Central memory CD8-positive, alpha-beta T cell (primary cell): ENCODE data around the gene PBRM1.

ENCODE experiments used
- ATAC-seq: fragments of 150-1000 bp; cut with Tn5 transposase; replicated peaks from 2 replicates; pipeline ENCODE4 v1.10.0; 2022; ENCODE audit warnings: mild to moderate bottlenecking, moderate FRiP score, moderate number of reproducible peaks; ENCODE audit not compliant: poor library complexity, severe bottlenecking; ENCODE audit errors: extremely low read depth
- DNase-seq, 2 donors: peaks; one replicate each; pipeline ENCODE4 v3.0.0; 2021; ENCODE audit warnings: low spot score in 2 of 2
- H3K27ac Mint-ChIP-seq: one replicate; pipeline ENCODE4 v1.8.0; 2022; ENCODE audit warnings: low read depth, mild to moderate bottlenecking, moderate library complexity, mixed read lengths
- H3K27me3 Mint-ChIP-seq: one replicate; pipeline ENCODE4 v1.8.0; 2022; ENCODE audit warnings: mixed read lengths
- H3K36me3 Mint-ChIP-seq: one replicate; pipeline ENCODE4 v1.8.0; 2022; ENCODE audit warnings: mild to moderate bottlenecking, moderate library complexity, mixed read lengths; ENCODE audit not compliant: insufficient read depth
- H3K4me1 Mint-ChIP-seq: one replicate; pipeline ENCODE4 v1.8.0; 2022; ENCODE audit warnings: mixed read lengths
- H3K4me3 Mint-ChIP-seq: one replicate; pipeline ENCODE4 v1.8.0; 2022; ENCODE audit warnings: mild to moderate bottlenecking, moderate library complexity, mixed read lengths
- H3K9me3 Mint-ChIP-seq: one replicate; pipeline ENCODE4 v1.8.0; 2022; ENCODE audit warnings: mixed read lengths

The PBRM1 gene

GRCh38 chr3:52518723-52519444 lies 166.8 kb downstream of the PBRM1 start:
- H3K4me3 Mint-ChIP-seq = no peak overlapping the region
- no peaks in the 10 kb centered on the region for H3K9me3 Mint-ChIP-seq
- peaks cover 2% of the 10 kb centered on the region for H3K36me3 Mint-ChIP-seq
- no peak for ATAC-seq
- DNase-seq = no peak
- no peaks in the 10 kb centered on the region for H3K27me3 Mint-ChIP-seq
- H3K4me1 Mint-ChIP-seq = no peaks in the 10 kb centered on the region
- H3K27ac Mint-ChIP-seq = no peak overlapping the region

- Mint-ChIP-seq H3K27ac (no peak overlapping the region), H3K4me3 (no peak overlapping the region), H3K4me1 (no peaks in the 10 kb centered on the region), H3K36me3 (peaks cover 2% of the 10 kb centered on the region), H3K27me3 (no peaks in the 10 kb centered on the region), H3K9me3 (no peaks in the 10 kb centered on the region)
- no peak for DNase-seq
- ATAC-seq = no peak
Measured at GRCh38 chr3:52517796-52518722, 167.7 kb downstream of the PBRM1 start.

- Mint-ChIP-seq H3K36me3 (peaks cover 2% of the 10 kb centered on the region), H3K4me3 (no peak overlapping the region), H3K9me3 (no peaks in the 10 kb centered on the region), H3K4me1 (no peaks in the 10 kb centered on the region), H3K27me3 (no peaks in the 10 kb centered on the region), H3K27ac (no peak overlapping the region)
- DNase-seq (no peak), ATAC-seq (no peak)
Measured at GRCh38 chr3:52516509-52517195, 169.1 kb downstream of the PBRM1 start.

- Mint-ChIP-seq H3K9me3 (no peaks in the 10 kb centered on the region), H3K4me1 (no peaks in the 10 kb centered on the region), H3K36me3 (no peaks in the 10 kb centered on the region), H3K27me3 (no peaks in the 10 kb centered on the region), H3K27ac (no peak overlapping the region), H3K4me3 (no peak overlapping the region)
- DNase-seq (no peak), ATAC-seq (no peak)
Measured at GRCh38 chr3:52515192-52515591, 170.5 kb downstream of the PBRM1 start.

GRCh38 chr3:52514576-52514975 lies 171.1 kb downstream of the PBRM1 start:
- Mint-ChIP-seq H3K9me3 (no peaks in the 10 kb centered on the region), H3K27ac (no peak overlapping the region), H3K4me1 (no peaks in the 10 kb centered on the region), H3K4me3 (no peak overlapping the region), H3K36me3 (no peaks in the 10 kb centered on the region), H3K27me3 (no peaks in the 10 kb centered on the region)
- DNase-seq (no peak), ATAC-seq (no peak)

- Mint-ChIP-seq H3K4me3 (no peak overlapping the region), H3K9me3 (no peaks in the 10 kb centered on the region), H3K4me1 (no peaks in the 10 kb centered on the region), H3K36me3 (no peaks in the 10 kb centered on the region), H3K27ac (no peak overlapping the region), H3K27me3 (no peaks in the 10 kb centered on the region)
- ATAC-seq = no peak
- no peak for DNase-seq
Measured at GRCh38 chr3:52513281-52513680, 172.4 kb downstream of the PBRM1 start.

- no peak for ATAC-seq
Measured at GRCh38 chr3:52512727-52513126, 173.0 kb downstream of the PBRM1 start.

GRCh38 chr3:52512105-52512504 lies 173.6 kb downstream of the PBRM1 start:
- Mint-ChIP-seq H3K4me3 (no peak overlapping the region), H3K9me3 (no peaks in the 10 kb centered on the region), H3K27me3 (no peaks in the 10 kb centered on the region), H3K4me1 (no peaks in the 10 kb centered on the region), H3K36me3 (no peaks in the 10 kb centered on the region), H3K27ac (no peak overlapping the region)
- ATAC-seq = no peak
- no peak for DNase-seq

More at GRCh38 chr3:52512727-52513126, 173.0 kb downstream of the PBRM1 start:
- Mint-ChIP-seq H3K27me3 (no peaks in the 10 kb centered on the region), H3K27ac (no peak overlapping the region), H3K4me1 (no peaks in the 10 kb centered on the region), H3K4me3 (no peak overlapping the region), H3K36me3 (no peaks in the 10 kb centered on the region), H3K9me3 (no peaks in the 10 kb centered on the region)
- DNase-seq = no peak

GRCh38 chr3:52511509-52511908 lies 174.2 kb downstream of the PBRM1 start:
- Mint-ChIP-seq H3K27me3 (no peaks in the 10 kb centered on the region), H3K9me3 (no peaks in the 10 kb centered on the region), H3K4me1 (no peaks in the 10 kb centered on the region), H3K4me3 (no peak overlapping the region), H3K27ac (no peak overlapping the region), H3K36me3 (no peaks in the 10 kb centered on the region)
- DNase-seq = no peak
- no peak for ATAC-seq

GRCh38 chr3:52509753-52510328 lies 175.9 kb downstream of the PBRM1 start:
- DNase-seq (no peak), ATAC-seq (no peak)
- Mint-ChIP-seq H3K27me3 (no peaks in the 10 kb centered on the region), H3K4me1 (no peaks in the 10 kb centered on the region), H3K9me3 (no peaks in the 10 kb centered on the region), H3K36me3 (no peaks in the 10 kb centered on the region), H3K27ac (no peak overlapping the region), H3K4me3 (no peak overlapping the region)

GRCh38 chr3:52507359-52507758 lies 178.4 kb downstream of the PBRM1 start:
- no peak for DNase-seq
- no peak for ATAC-seq
- Mint-ChIP-seq H3K9me3 (no peaks in the 10 kb centered on the region), H3K4me1 (no peaks in the 10 kb centered on the region), H3K36me3 (no peaks in the 10 kb centered on the region), H3K27ac (no peak overlapping the region), H3K4me3 (no peak overlapping the region), H3K27me3 (no peaks in the 10 kb centered on the region)

GRCh38 chr3:52506266-52506966 lies 179.3 kb downstream of the PBRM1 start:
- no peak for DNase-seq
- no peak overlapping the region for H3K27ac Mint-ChIP-seq

More at GRCh38 chr3:52506266-52506966, 179.3 kb downstream of the PBRM1 start:
- no peaks in the 10 kb centered on the region for H3K36me3 Mint-ChIP-seq
- H3K27me3 Mint-ChIP-seq = no peaks in the 10 kb centered on the region
- ATAC-seq = no peak
- H3K9me3 Mint-ChIP-seq = no peaks in the 10 kb centered on the region
- no peak overlapping the region for H3K4me3 Mint-ChIP-seq
- H3K4me1 Mint-ChIP-seq = no peaks in the 10 kb centered on the region
